Thyroid gland (tissue), 4 donors: Measurements from ENCODE around the gene DPYD.

ENCODE experiments used
- CTCF ChIP-seq, 6 experiments: fragments of 200-600 bp in 3 of 6; fragments of 450-650 bp in 3 of 6; sonication (generic) in 3 of 6; IDR thresholded peaks; one replicate each; pipeline ENCODE4 v1.5.1; 2016 to 2019; ENCODE audit warnings: antibody characterized with exemption in 6 of 6, mild to moderate bottlenecking in 2 of 6, inconsistent platforms in 1 of 6, moderate library complexity in 1 of 6
- POLR2A ChIP-seq, 2 donors: fragments of 450-650 bp; IDR thresholded peaks; one replicate each; pipeline ENCODE4 v1.6.1; 2017; ENCODE audit warnings: antibody characterized with exemption in 2 of 2, mild to moderate bottlenecking in 2 of 2, moderate library complexity in 1 of 2

- no peak for TF ChIP-seq CTCF (IDR thresholded peaks at IDR 0.05)
- TF ChIP-seq POLR2A (IDR thresholded peaks at IDR 0.05), result no peak
Measured at GRCh38 chr1:97297611-97298010, 623.2 kb downstream of the DPYD start.
